ENCODE measurements around the gene ANKRD61.
"Not testable (repeated sequence)": the region's sequence is repeated elsewhere in the genome, so short reads cannot be mapped to it uniquely, and the experiment has no call there.

Gene ANKRD61

GRCh38 chr7:6030988-6031387 lies at the start of gene ANKRD61:
TSS of gene ANKRD61 (plus strand) at chr7:6031376. CDS start at chr7:6031376, 0 bp downstream.
- DNase-seq, result no peak

- not testable (repeated sequence) for DNase-seq
Measured at GRCh38 chr7:5987061-5987460, 44.1 kb upstream of the ANKRD61 start.

- peak; percentile 59 for DNase-seq
Measured at GRCh38 chr7:5997210-5997808, 33.9 kb upstream of the ANKRD61 start.

- no peak for DNase-seq
Measured at GRCh38 chr7:6007386-6007785, 23.8 kb upstream of the ANKRD61 start.

- not testable (repeated sequence) for DNase-seq
Measured at GRCh38 chr7:6007835-6008590, 23.2 kb upstream of the ANKRD61 start.

GRCh38 chr7:6008668-6009611 lies 22.2 kb upstream of the ANKRD61 start, which contains the start of the genes AIMP2 and PMS2:
TSS of gene AIMP2 (plus strand) at chr7:6009272. CDS start at chr7:6009364, 92 bp downstream.
TSS of gene PMS2 (minus strand) at chr7:6009049. CDS start at chr7:6009019, 30 bp downstream.
- DNase-seq, result peak; percentile 99

GRCh38 chr7:6010370-6010769 lies 20.8 kb upstream of the ANKRD61 start:
- not testable (repeated sequence) for DNase-seq

- DNase-seq, result no peak
Measured at GRCh38 chr7:6011541-6011940, 19.6 kb upstream of the ANKRD61 start.

- no peak for DNase-seq
Measured at GRCh38 chr7:6012355-6013104, 18.6 kb upstream of the ANKRD61 start.

GRCh38 chr7:6015917-6016652 lies 15.1 kb upstream of the ANKRD61 start:
- DNase-seq, result no peak

- DNase-seq, result no peak
Measured at GRCh38 chr7:6016653-6016966, 14.6 kb upstream of the ANKRD61 start.

GRCh38 chr7:6020371-6021286 lies 10.5 kb upstream of the ANKRD61 start:
- peak; percentile 82 for DNase-seq

GRCh38 chr7:6022707-6023106 lies 8.5 kb upstream of the ANKRD61 start:
- DNase-seq, result no peak

GRCh38 chr7:6023974-6024435 lies 7.2 kb upstream of the ANKRD61 start:
- no peak for DNase-seq

- no peak for DNase-seq
Measured at GRCh38 chr7:6026011-6026819, 5.0 kb upstream of the ANKRD61 start.

GRCh38 chr7:6026820-6027311 lies 4.3 kb upstream of the ANKRD61 start:
- DNase-seq, result no peak

- no peak for DNase-seq
Measured at GRCh38 chr7:6027806-6028365, 3.3 kb upstream of the ANKRD61 start.

- DNase-seq, result no peak
Measured at GRCh38 chr7:6028563-6028962, 2.6 kb upstream of the ANKRD61 start.

GRCh38 chr7:6031567-6031966 lies 391 bp downstream of the ANKRD61 start:
- no peak for DNase-seq
